Measurements from ENCODE around the gene SUMF2.
"Not testable (repeated sequence)": the region's sequence is repeated elsewhere in the genome, so short reads cannot be mapped to it uniquely, and the experiment has no call there.

The SUMF2 gene

GRCh38 chr7:56063882-56064625 is at the start of gene SUMF2:
TSS of gene SUMF2 (plus strand) at chr7:56064286. CDS start at chr7:56064312, 26 bp downstream.
- DNase-seq (ENCODE audit: low read depth): peak; percentile 92

DNA sequence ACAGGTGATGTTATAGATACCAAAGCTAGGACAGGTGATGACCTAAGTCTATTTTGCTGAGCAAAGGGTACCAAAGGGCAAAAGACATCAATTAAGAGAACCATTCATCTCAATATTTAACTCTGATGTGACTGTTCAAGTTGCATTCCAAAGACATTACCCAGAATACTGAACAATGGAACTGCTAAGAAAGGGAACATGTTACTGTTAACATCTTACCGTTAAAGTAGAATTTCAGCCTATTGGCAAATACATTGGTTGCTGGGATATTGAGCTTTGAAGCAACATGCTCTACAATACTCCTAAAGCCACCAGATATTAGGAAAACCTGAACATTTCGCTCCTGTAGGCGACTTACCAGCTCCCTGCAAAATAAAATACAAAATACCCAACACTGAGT is 47.1 kb upstream of the SUMF2 start:
- not testable (repeated sequence) for DNase-seq (ENCODE audit: low read depth)

DNA sequence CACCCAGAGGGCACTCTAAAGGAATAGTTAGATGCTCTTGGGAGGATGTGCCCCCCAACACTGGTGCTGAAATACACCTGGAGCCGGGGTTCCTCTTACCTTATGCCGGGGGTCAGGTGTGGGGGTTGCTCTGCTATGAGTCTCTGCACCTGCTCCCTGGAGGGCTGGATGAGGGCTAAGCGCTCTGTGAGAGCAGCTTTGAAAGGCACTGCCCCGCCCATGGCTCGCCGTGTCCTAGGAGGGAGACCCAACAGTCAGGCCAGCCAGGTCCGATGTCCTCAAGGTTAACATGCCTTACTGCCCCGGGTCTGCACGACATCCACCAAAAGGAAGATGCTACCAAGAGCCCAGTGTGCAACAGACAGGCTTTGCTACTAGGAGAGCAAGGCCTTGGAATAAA is 44.6 kb upstream of the SUMF2 start:
- no peak for DNase-seq (ENCODE audit: low read depth)

DNA sequence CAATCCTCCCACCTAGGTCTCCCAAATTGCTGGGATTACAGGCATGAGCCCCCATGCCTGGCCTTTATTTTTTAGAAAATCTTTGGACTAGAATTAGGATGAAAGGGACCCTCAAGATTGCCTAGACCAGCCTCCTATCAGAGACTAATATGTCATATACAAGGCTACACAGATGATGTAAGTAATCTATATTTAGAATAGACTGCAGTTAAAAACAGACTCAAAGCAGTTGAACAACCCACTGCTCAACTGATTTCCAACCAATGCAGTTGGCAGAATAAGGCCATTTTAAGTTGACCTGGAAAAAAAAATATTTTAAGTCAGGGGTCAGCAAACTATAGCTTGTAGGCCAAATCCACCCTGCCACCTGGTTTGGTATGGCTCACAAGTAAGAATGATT is 40.6 kb upstream of the SUMF2 start:
- DNase-seq (ENCODE audit: low read depth): no peak

- DNase-seq (ENCODE audit: low read depth): no peak
These were observed 37.5 kb upstream of the SUMF2 start for GRCh38 chr7:56026538-56026937.

- peak; percentile 63 for DNase-seq (ENCODE audit: low read depth)
These were observed 35.0 kb upstream of the SUMF2 start for GRCh38 chr7:56028942-56029630.

- no peak for DNase-seq (ENCODE audit: low read depth)
These were observed 33.7 kb upstream of the SUMF2 start for GRCh38 chr7:56030340-56030739.

DNA sequence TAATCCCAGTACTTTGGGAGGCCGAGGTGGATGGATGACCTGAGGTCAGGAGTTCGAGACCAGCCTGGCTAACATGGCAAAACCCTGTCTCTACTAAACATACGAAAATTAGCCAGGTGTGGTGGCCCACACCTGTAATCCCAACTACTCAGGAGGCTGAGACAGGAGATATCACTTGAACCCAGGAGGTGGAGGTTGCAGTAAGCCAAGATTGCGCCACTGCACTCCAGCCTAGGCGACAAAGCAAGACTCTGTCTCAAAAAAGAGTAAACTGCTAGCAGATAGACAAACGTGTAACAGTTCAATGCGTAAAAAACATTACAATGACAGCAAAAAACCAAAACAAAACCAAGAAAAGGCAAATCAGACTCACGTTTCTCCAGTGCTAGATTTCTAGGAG is 32.5 kb upstream of the SUMF2 start:
- DNase-seq (ENCODE audit: low read depth): not testable (repeated sequence)

GRCh38 chr7:56032578-56032977 is 31.5 kb upstream of the SUMF2 start:
- not testable (repeated sequence) for DNase-seq (ENCODE audit: low read depth)

DNA sequence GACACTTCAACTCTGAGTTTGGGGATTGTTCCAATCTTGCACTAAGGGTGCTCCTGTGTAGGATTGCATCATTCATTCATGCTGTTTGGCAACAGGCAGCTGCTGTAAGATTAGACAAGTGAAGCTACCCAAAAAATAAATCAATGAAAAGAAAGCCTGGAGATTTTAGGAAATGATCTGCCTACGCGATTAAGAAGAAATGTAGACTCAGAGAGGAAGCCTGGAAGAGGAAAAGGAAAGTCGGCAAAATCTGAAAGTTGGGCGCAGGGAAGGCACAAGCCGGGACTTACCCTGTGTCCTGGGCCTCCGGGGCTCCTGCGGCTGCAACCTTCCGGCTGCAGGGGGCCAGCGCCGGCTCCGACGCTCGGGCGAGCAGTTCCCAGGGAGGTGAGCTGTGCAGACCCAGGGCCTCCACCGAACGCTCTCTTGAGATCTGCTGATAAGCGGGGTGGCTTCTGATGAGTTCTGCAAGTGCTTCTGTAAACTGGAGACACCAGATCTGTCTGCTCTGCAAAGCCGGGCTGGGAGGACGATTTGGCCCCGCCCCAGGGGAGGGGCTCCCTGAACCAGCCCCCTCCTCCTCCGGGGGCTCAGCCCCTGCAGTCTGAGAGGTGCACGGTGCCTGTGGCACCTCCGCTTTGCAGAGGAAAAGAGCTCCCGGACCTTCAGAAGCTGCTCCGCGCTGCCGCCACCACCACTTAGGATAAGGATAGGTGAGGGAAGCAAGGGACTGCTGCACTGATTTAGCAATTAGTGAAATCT is 30.2 kb upstream of the SUMF2 start:
- DNase-seq (ENCODE audit: low read depth): peak; percentile 76

DNA sequence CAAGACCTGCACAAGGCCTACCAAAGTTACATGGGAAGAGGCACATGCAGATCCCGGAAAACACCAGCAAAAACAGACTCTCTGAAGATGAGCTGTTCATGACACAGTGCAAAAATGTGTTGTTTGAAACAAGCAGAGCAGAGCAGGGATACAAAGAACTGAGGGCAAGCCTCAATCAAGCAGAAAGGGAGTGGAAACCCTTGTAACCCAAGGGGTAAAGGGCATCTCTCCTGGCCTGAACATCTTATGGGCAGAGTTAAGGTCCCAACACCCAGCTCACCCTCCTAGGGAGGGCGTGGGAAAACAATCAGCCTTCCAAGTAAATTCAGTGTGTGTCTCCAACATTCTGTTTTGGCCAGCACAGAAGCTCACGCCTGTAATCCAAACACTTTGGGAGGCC is 23.4 kb upstream of the SUMF2 start:
- no peak for DNase-seq (ENCODE audit: low read depth)

GRCh38 chr7:56045758-56046157 is 18.3 kb upstream of the SUMF2 start:
- DNase-seq (ENCODE audit: low read depth): not testable (repeated sequence)

DNA sequence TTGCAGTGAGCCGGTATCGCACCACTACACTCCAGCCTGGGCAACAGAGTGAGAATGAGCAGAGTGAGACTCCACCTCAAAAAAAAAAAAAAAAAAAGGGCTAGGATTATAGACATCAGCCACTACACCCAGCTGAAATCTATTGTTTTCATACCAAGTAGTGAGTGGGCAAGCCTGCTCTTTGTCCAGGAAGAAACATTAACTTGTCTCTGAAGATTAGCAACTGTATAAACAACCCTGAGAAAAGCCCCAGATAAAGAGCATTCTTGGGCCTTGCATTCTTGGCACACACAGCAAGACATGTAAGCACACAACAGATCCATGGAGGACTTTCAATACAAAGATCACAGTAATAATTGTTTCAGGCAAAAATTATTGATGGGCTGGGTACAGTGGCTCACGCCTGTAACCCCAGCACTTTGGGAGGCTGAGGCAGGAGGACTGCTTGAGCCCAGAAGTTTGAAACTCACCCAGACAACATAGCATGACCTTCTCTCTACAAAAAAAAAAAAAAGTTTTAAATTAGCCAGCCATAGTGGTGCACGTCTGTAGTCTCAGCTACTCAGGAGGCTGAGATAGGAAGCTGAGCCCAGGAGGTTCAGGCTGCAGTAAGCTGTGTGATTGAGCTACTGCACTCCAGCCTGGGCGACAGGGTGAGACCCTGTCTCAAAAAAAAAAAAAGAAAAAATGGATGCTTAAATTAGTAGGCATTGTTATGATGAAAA is 17.2 kb upstream of the SUMF2 start:
- DNase-seq (ENCODE audit: low read depth): no peak

- not testable (repeated sequence) for DNase-seq (ENCODE audit: low read depth)
These were observed 16.5 kb upstream of the SUMF2 start for GRCh38 chr7:56047446-56048116.

DNA sequence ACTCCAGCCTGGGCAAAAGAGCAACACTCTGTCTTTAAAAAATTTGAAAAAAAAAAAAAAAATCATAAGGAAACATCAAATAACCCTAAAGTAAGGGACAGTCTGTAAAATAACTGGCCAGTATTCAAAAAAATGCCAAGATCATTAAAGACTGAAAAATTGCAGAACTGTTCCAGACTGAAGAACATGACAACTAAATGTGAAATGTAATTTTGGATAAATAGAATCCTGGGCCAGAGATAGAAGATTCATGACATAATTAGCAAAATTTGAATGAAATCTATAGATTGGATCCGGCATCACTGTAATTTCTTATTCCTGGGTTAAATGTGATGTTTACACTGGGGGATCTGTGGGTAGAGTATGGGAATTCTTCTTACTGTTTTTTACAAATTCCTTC is 15.8 kb upstream of the SUMF2 start:
- DNase-seq (ENCODE audit: low read depth): no peak

GRCh38 chr7:56048763-56049162 is 15.3 kb upstream of the SUMF2 start:
- peak; percentile 21 for DNase-seq (ENCODE audit: low read depth)

GRCh38 chr7:56051053-56051338 is 13.1 kb upstream of the SUMF2 start:
- no peak for DNase-seq (ENCODE audit: low read depth)

- DNase-seq (ENCODE audit: low read depth): peak; percentile 99
These were observed 12.5 kb upstream of the SUMF2 start, which contains the start of the genes CCT6A and PSPH for GRCh38 chr7:56051339-56052191. TSS of gene CCT6A (plus strand) at chr7:56051765. CDS start at chr7:56051849, 84 bp downstream. TSS of gene PSPH (minus strand) at chr7:56051444. CDS start at chr7:56021212, 30,232 bp downstream.

- no peak for DNase-seq (ENCODE audit: low read depth)
These were observed 10.7 kb upstream of the SUMF2 start for GRCh38 chr7:56053379-56053778.

DNA sequence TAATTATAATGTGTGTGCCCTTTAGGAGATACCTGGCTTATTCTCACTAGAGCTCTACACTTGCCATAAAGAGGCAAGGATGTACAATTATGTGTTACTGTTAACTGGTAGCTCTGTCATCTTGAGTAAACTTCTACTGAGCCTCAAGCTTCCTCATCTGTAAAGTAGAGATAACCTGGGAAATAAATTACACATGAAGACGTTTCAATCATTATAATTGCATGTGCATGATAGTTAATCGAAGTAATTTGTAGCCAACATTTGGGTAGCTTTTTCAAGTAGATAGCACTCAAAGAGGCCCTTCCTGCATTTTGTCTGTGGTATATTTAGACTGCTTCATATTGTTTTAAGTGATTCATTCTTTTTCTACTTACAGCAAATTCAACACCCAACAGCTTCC is 10.1 kb upstream of the SUMF2 start:
- no peak for DNase-seq (ENCODE audit: low read depth)

GRCh38 chr7:56062382-56062781 is 1.7 kb upstream of the SUMF2 start:
- peak; percentile 91 for DNase-seq (ENCODE audit: low read depth)

Measured in ELR (cell line).